Transverse colon (tissue), 4 donors: Measurements from ENCODE around the gene CD209. TPM values are rescaled to one million over a fixed set of nuclear protein-coding genes. Genes with fewer than 3 reads are reported as not detected.
"Not testable (repeated sequence)": the region's sequence is repeated elsewhere in the genome, so short reads cannot be mapped to it uniquely, and the experiment has no call there.

ENCODE experiments used
- DNase-seq: peaks from one replicate; pipeline ENCODE4 v3.0.0-alpha.2; 2019
- H3K27ac ChIP-seq, 4 donors: fragments of 200-600 bp; sonication (generic); 2 replicates each; pipeline ENCODE4 v1.5.1; 2016 to 2018; ENCODE audit warnings: inconsistent platforms in 4 of 4
- H3K27me3 ChIP-seq: fragments of 200-600 bp; sonication (generic); 2 replicates; pipeline ENCODE4 v1.5.1; 2017; ENCODE audit warnings: inconsistent platforms
- H3K36me3 ChIP-seq, 4 donors: fragments of 200-600 bp; sonication (generic); 2 replicates each; pipeline ENCODE4 v1.5.1; 2017 to 2019; ENCODE audit warnings: inconsistent platforms in 4 of 4
- H3K4me1 ChIP-seq, 4 donors: fragments of 200-600 bp; sonication (generic); 2 replicates each; pipeline ENCODE4 v1.5.1; 2017 to 2020; ENCODE audit warnings: inconsistent platforms in 4 of 4
- H3K4me3 ChIP-seq, 4 donors: fragments of 200-600 bp; sonication (generic); 1 replicate in 1 of 4; 2 replicates in 3 of 4; pipeline versions ENCODE4 v1.5.1 to v1.6.1; 2017 to 2019; ENCODE audit warnings: inconsistent platforms in 4 of 4
- H3K9me3 ChIP-seq, 2 donors: fragments of 200-600 bp; sonication (generic); 2 replicates each; pipeline ENCODE4 v1.5.1; 2017 to 2019; ENCODE audit warnings: inconsistent platforms in 2 of 2
- CTCF ChIP-seq, 5 experiments: fragments of 200-600 bp in 3 of 5; fragments of 450-650 bp in 2 of 5; sonication (generic) in 3 of 5; IDR thresholded peaks; 1 replicate in 2 of 5; 2 replicates in 3 of 5; pipeline ENCODE4 v1.5.1; 2016 to 2017; ENCODE audit warnings: antibody characterized with exemption in 5 of 5, inconsistent platforms in 3 of 5, mild to moderate bottlenecking in 2 of 5, moderate library complexity in 1 of 5
- EP300 ChIP-seq: sonication (generic); formaldehyde crosslinking; IDR thresholded peaks from one replicate; pipeline ENCODE4 v1.6.1; 2017; ENCODE audit warnings: antibody characterized with exemption, low read depth
- POLR2A ChIP-seq: fragments of 450-650 bp; IDR thresholded peaks from one replicate; pipeline ENCODE4 v1.6.1; 2016; ENCODE audit warnings: antibody characterized with exemption, mild to moderate bottlenecking, moderate library complexity
- POLR2AphosphoS5 ChIP-seq, 3 donors: sonication (generic); formaldehyde crosslinking; IDR thresholded peaks; one replicate each; pipeline ENCODE4 v1.6.1; 2016; ENCODE audit warnings: antibody characterized with exemption in 3 of 3
- WGBS, 2 donors: methylation state at CpG; one replicate each; pipeline ENCODE4 v1.1.5; 2018; ENCODE audit warnings: low coverage in 1 of 2; 5-methylcytosine and 5-hydroxymethylcytosine counted together
- in situ Hi-C, 4 donors: fragments of 200-750 bp; cut with MboI; loops; one replicate each; pipeline versions ENCODE4 v1.15.0 to v1.15.1; 2017; ENCODE audit warnings: low sequenced_read_pairs in 3 of 4, low pct_ligation_motif_present in 1 of 4, low pct_unique_long_range_greater_than_20kb in 1 of 4
- intact Hi-C: fragments of 100-400 bp; cut with DNase I; formaldehyde crosslinking; loops from one replicate; pipeline ENCODE4 v1.15.1; 2023; ENCODE audit warnings: low total_unique reads
- total RNA-seq, 4 donors: library from RNA; depleted of rRNA; stranded (reverse); fragments of >200 nt; gene quantifications; one replicate each; pipeline ENCODE4 v1.1.0, GENCODE V29; 2016

CD209 gene
- total RNA-seq, 4 donors from 2014 or later, result 1.00 to 9.4 (median 4.4) TPM

DNA sequence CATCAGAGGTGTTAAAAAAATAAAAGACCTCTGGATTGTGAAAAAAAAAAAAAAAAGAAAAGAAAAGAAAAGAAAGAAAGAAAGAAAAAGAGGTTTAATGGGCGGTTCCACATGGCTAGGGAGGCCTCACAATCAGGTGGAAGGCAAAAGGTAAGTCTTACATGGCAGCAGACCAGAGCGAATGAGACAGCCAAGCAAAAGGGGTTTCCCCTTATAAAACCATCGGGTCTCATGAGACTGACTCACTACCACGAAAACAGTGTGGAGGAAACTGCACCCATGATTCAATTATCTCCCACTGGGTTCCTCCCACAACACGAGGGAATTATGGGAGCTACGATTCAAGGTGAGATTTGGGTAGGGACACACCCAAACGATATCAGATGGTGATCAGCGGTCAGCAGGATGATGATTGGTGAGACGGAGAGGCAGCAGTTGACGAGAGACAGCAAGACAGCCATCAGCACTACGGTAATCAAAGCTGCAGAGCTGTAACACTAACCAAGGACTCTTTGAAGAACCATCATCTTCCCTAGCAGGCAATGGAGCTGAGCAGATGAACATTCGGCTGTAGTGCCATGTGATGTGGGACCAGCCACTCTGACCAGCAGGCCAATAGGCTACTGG, 3.9 kb upstream of the CD209 start:
- H3K27ac ChIP-seq, result no peak overlapping the region
- in situ Hi-C loops (no loop called here), intact Hi-C loops (no loop called here)
- no peaks in the 10 kb centered on the region for H3K36me3 ChIP-seq
- TF ChIP-seq CTCF (IDR thresholded peaks at IDR 0.05) (no peak), EP300 (no peak), POLR2A (no peak), POLR2AphosphoS5 (IDR thresholded peaks at IDR 0.05) (no peak)
- 60 to 63% methylated on average over 10 to 12 of the region's 12 CpGs for WGBS, 2 donors
- DNase-seq, result no peak
- no peak overlapping the region for H3K4me3 ChIP-seq
- peaks cover 17% of the 10 kb centered on the region for H3K27me3 ChIP-seq
- H3K9me3 ChIP-seq, result no peaks in the 10 kb centered on the region
- no peaks in the 10 kb centered on the region for H3K4me1 ChIP-seq

DNA sequence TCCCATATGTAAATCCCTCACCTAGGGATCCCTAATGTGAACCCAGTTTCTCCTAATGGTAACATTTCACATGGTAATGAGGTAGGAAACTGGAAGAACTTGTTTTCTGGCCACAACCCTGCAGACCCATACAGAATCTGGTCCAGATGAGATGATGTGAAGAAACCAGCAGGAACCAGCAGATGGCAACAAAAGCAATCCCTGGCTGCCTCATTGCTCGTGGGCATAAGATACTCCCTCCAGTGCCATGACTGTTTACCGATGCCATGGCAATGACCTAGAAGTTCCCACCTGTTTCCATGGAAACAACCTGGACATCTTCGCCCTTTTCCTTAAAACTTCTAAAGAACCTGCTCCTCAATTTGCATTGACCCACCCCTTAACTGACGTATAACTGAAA, 1.4 kb upstream of the CD209 start:
- no peak for DNase-seq
- H3K9me3 ChIP-seq, result no peaks in the 10 kb centered on the region
- TF ChIP-seq EP300, result no peak
- no peak for TF ChIP-seq CTCF (IDR thresholded peaks at IDR 0.05)
- TF ChIP-seq POLR2AphosphoS5 (IDR thresholded peaks at IDR 0.05), result no peak
- no peak for TF ChIP-seq POLR2A
- intact Hi-C loops (no loop called here), in situ Hi-C loops (no loop called here)
- no peak overlapping the region for H3K27ac ChIP-seq
- H3K36me3 ChIP-seq, result no peaks in the 10 kb centered on the region
- H3K4me1 ChIP-seq, result no peaks in the 10 kb centered on the region
- H3K4me3 ChIP-seq, result no peak overlapping the region
- 22% methylated on average over 4 of the region's 4 CpGs; no CpG with 5 or more reads in 1 of the 2 donors for WGBS, 2 donors
- peaks cover 18% of the 10 kb centered on the region for H3K27me3 ChIP-seq

DNA sequence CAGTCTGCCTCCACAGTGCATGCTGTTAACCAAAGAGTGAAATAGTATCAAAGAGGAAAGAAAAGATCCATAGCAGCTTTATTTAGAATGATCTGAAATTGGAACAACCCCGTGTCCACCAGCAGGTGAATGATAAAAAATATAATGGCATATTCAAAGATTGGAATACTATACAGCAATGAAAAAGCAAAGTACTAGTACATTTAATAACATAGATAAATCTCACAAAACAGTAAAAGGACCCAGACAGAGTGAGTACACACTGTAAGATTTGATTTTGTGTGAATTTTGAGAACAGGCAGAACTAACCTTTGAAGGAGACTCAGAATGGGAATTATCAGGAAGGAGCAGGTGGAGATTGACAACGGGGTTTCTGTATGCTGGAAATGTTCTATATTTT, 837 bp upstream of the CD209 start:
- TF ChIP-seq EP300 (no peak), POLR2AphosphoS5 (IDR thresholded peaks at IDR 0.05) (no peak), CTCF (IDR thresholded peaks at IDR 0.05) (no peak), POLR2A (no peak)
- intact Hi-C loops (no loop called here), in situ Hi-C loops (no loop called here)
- H3K27ac ChIP-seq, result no peak overlapping the region
- DNase-seq, result no peak
- 44 to 59% methylated on average over 2 of the region's 2 CpGs for WGBS, 2 donors
- H3K9me3 ChIP-seq, result no peaks in the 10 kb centered on the region
- H3K4me1 ChIP-seq, result no peaks in the 10 kb centered on the region
- H3K36me3 ChIP-seq, result no peaks in the 10 kb centered on the region
- H3K27me3 ChIP-seq, result peaks cover 18% of the 10 kb centered on the region
- no peak overlapping the region for H3K4me3 ChIP-seq

DNA sequence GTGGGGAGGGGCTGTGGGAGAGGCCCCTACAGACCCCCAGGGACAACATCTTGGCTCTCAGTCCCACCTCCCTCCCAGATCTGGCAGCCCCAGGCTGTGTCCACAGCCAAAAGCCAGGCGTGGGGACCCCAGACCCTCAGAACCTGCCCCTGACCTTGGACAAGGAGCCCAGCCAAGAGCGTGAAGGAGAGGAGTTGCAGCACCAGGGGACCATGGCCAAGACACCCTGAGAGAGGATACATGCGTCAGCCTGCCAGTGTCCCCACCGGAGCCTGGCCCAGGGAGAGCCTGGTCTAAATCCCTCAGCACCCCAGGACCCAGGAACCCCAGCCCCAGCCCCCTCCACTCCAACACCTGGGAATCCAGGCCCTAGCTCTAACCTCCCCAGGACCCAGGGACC, 1.0 kb downstream of the CD209 start:
- H3K9me3 ChIP-seq, in situ Hi-C loops, DNase-seq, H3K27ac ChIP-seq, H3K4me3 ChIP-seq, intact Hi-C loops, H3K4me1 ChIP-seq, H3K36me3 ChIP-seq: not testable (repeated sequence)
- 85% methylated on average over 4 of the region's 4 CpGs; no CpG with 5 or more reads in 1 of the 2 donors for WGBS, 2 donors
- H3K27me3 ChIP-seq, result peaks cover 18% of the 10 kb centered on the region
